ENCODE results near the gene DCLRE1B.

DNA sequence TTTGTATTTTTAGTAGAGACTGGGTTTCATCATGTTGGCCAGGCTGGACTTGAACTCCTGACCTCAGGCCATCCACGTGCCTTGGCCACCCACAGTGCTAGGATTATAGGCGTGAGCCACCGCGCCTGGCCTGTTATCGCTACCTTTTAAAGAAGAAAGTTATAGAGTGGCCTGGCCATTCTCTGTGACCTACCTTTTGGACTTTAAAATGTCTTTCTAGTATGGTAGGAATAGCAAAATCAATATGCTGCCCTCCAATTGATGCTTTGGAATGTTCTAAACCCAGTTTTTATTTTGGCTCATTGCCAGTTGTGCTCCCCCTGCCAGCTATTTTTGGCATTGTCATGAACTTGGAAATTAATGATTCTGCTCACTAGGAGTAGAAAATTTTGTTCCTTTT is 43.9 kb downstream of the DCLRE1B start:
- TF ChIP-seq, protein P1, sequence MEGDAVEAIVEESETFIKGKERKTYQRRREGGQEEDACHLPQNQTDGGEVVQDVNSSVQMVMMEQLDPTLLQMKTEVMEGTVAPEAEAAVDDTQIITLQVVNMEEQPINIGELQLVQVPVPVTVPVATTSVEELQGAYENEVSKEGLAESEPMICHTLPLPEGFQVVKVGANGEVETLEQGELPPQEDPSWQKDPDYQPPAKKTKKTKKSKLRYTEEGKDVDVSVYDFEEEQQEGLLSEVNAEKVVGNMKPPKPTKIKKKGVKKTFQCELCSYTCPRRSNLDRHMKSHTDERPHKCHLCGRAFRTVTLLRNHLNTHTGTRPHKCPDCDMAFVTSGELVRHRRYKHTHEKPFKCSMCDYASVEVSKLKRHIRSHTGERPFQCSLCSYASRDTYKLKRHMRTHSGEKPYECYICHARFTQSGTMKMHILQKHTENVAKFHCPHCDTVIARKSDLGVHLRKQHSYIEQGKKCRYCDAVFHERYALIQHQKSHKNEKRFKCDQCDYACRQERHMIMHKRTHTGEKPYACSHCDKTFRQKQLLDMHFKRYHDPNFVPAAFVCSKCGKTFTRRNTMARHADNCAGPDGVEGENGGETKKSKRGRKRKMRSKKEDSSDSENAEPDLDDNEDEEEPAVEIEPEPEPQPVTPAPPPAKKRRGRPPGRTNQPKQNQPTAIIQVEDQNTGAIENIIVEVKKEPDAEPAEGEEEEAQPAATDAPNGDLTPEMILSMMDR (IDR thresholded peaks at IDR 0.05), result 0 out of 2 replicates have a peak, but pooled peaks have one; percentile 12
- no peak for TF ChIP-seq ZFX (IDR thresholded peaks at IDR 0.05; ENCODE audit: borderline replicate concordance)

Measured in 22Rv1 (cell line).